SK-N-MC (cell line): ENCODE measurements around the gene CTRB1.

ENCODE experiments used
- EZH2 ChIP-seq: fragments of 200-600 bp; sonication (generic); IDR thresholded peaks from one replicate; pipeline ENCODE4 v1.6.1; 2017; ENCODE audit warnings: antibody characterized with exemption
- FOXP2 ChIP-seq: optimal IDR thresholded peaks from 2 replicates; pipeline ENCODE3; 2011; ENCODE audit warnings: mild to moderate bottlenecking, moderate library complexity; ENCODE audit not compliant: insufficient read depth; ENCODE audit errors: extremely low read length, control extremely low read depth
- POLR2AphosphoS5 ChIP-seq: IDR thresholded peaks from 2 replicates; pipeline ENCODE4 v1.6.1; 2012; ENCODE audit warnings: mild to moderate bottlenecking, low read depth, low read length, borderline replicate concordance

- no peak for TF ChIP-seq POLR2AphosphoS5
- no peak for TF ChIP-seq EZH2
- TF ChIP-seq FOXP2: no peak
These were observed 38.0 kb downstream of the CTRB1 start for GRCh38 chr16:75256696-75257343.
